SH-SY5Y (cell line): ENCODE data around the gene CFAP45.

Experiments
- GATA2 ChIP-seq: IDR thresholded peaks from 2 replicates; pipeline ENCODE4 v1.6.1; 2011; ENCODE audit warnings: mild to moderate bottlenecking, low read depth, low read length
- GATA3 ChIP-seq: IDR thresholded peaks from 2 replicates; pipeline ENCODE4 v1.6.1; 2011; ENCODE audit warnings: low read depth, mild to moderate bottlenecking, low read length, moderate library complexity

- TF ChIP-seq GATA2 (no peak), GATA3 (no peak)
These were observed 20.0 kb downstream of the CFAP45 start for GRCh38 chr1:159879977-159880376.
